Nucleus accumbens (tissue), 56 donors: ENCODE results near the gene CNTD1.
"Not testable (repeated sequence)": the region's sequence is repeated elsewhere in the genome, so short reads cannot be mapped to it uniquely, and the experiment has no call there.

ENCODE experiments used
- DNase-seq, 56 donors: peaks; one replicate each; lab custom pipeline; 2025; lab: John Stamatoyannopoulos, UW

CNTD1 gene

GRCh38 chr17:42798383-42799380 lies at the start of gene CNTD1, which contains the start of gene COA3:
CNTD1 (plus strand) TSS chr17:42798861; CDS start chr17:42799068, 207 bp downstream.
COA3 (minus strand) TSS chr17:42798704; CDS start chr17:42798681, 23 bp downstream.
- DNase-seq, result peak in 55 of 56 donors; percentile 16 to 89 (median 70)

- DNase-seq, result peak in 4 of 56 donors; percentile 15 to 27 (median 22)
These were observed 49.5 kb upstream of the CNTD1 start for GRCh38 chr17:42748908-42749798.

- DNase-seq, result peak in 1 of 56 donors; percentile 11
These were observed 47.8 kb upstream of the CNTD1 start for GRCh38 chr17:42750739-42751344.

- DNase-seq, result no peak
These were observed 47.0 kb upstream of the CNTD1 start for GRCh38 chr17:42751628-42752027.

- DNase-seq, result no peak
These were observed 43.9 kb upstream of the CNTD1 start for GRCh38 chr17:42754782-42755181.

GRCh38 chr17:42759982-42760651 lies 38.5 kb upstream of the CNTD1 start:
- no peak for DNase-seq

- DNase-seq, result peak in 2 of 56 donors; percentile 18 to 54
These were observed 37.7 kb upstream of the CNTD1 start, which contains the start of gene RAMP2 for GRCh38 chr17:42760652-42761581. RAMP2 (plus strand) TSS chr17:42761227; CDS start chr17:42761262, 35 bp downstream.

GRCh38 chr17:42761638-42762037 lies 37.0 kb upstream of the CNTD1 start:
- DNase-seq, result no peak

GRCh38 chr17:42766124-42766523 lies 32.5 kb upstream of the CNTD1 start:
- DNase-seq, result no peak

GRCh38 chr17:42767512-42767911 lies 31.1 kb upstream of the CNTD1 start:
- DNase-seq, result no peak

- DNase-seq, result not testable (repeated sequence)
These were observed 30.7 kb upstream of the CNTD1 start for GRCh38 chr17:42768006-42768405.

GRCh38 chr17:42769964-42770363 lies 28.7 kb upstream of the CNTD1 start:
- DNase-seq, result not testable (repeated sequence)

- no peak for DNase-seq
These were observed 25.7 kb upstream of the CNTD1 start for GRCh38 chr17:42772945-42773289.

GRCh38 chr17:42773290-42774035 lies 25.2 kb upstream of the CNTD1 start, which contains the start of gene VPS25:
VPS25 (plus strand) TSS chr17:42773449; CDS start chr17:42773476, 27 bp downstream.
- DNase-seq, result peak in 55 of 56 donors; percentile 18 to 86 (median 69)

- DNase-seq, result no peak
These were observed 24.5 kb upstream of the CNTD1 start for GRCh38 chr17:42774066-42774745.

GRCh38 chr17:42775534-42776098 lies 23.0 kb upstream of the CNTD1 start:
- DNase-seq, result no peak

GRCh38 chr17:42778570-42778969 lies 20.1 kb upstream of the CNTD1 start:
- DNase-seq, result no peak
